Activated gamma-delta T cell (primary cell): ENCODE data around the gene WSB2.
A peak's percentile ranks its signal among the peaks of the same experiment; 100 is the strongest.

ENCODE experiments used
- DNase-seq: peaks from one replicate; lab custom pipeline; 2025; lab: John Stamatoyannopoulos, UW

Gene WSB2

DNA sequence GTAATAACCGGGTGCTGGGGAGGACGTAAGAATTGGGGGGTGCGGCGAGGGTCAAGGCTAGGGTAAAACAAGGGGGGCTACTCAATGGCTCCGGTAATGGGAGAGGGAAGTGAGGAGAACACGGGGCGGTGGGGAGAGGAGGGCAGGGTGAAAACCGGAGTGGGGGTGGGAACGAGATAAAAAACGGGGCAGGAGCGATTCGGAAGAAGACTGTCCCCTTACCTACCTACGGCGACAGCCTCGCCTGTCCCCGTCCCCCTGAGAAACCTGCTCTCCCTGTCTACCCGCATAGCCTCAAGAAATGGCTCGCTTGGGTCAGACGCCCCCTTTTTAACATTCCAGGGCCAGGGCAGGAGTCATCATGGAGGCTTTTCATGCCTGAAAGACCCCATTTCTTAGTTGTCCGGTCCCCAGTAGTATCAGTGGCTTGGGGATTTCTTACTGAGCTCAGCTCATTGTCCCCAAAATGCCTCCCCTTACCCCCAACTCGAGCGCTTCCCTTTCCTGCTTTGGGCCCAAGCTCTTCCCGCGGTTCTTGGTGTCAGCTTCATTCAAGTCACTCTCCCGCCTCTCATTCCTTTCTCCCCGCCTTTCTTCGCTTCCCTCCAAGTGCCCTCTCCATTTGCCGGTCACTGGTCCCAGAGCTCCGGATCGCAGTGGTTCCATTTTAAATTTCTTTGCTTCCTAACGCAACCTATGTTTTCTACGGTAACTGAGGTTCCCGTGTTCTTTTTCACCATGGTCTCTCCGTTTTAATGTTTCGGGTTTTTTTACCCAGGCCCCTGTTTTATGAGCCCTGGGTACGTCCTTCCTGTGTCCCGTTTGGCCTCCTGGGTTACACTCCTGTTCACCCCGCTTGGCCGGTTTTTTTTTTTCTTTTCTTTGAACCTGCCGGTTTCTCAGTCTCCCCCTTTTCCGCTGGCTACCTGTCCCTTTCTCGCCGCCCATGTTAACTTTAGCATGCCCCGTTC, 1.2 kb upstream of the WSB2 start:
- no peak for DNase-seq

DNA sequence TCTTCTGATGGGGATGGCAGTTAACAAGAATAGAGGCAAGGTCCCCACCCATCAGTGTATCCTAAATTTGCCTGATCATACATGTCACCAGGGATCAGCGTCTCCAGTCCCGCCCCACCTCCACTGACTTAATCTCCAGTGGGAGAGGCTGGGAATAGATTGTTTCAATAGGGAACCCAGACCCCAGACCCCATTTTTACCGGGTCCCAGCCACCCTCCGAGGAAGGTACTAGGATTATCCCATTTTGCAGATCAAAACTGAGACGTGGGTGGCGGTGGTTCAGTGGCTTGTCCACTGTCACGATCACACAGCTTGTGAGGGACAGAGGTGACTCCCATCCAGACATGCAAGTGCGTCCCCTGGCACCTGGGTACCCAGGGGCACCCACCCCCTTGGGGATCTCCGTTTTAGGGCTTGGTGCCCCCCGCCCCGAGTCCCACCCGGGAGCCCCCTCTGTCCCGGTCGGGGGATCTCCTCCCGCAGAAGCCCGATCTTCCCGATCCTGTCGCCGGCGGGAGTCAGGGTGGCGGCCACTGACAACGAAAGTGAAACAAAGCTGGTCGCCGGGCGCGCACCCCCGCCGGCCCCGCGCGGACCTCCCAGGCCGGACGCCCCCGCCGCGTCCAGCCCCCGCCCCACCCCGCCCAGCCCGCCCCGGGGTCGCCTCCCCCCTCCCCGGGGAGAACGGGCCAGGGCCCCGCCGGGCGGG, 523 bp downstream of the WSB2 start:
- peak; percentile 32 for DNase-seq

DNA sequence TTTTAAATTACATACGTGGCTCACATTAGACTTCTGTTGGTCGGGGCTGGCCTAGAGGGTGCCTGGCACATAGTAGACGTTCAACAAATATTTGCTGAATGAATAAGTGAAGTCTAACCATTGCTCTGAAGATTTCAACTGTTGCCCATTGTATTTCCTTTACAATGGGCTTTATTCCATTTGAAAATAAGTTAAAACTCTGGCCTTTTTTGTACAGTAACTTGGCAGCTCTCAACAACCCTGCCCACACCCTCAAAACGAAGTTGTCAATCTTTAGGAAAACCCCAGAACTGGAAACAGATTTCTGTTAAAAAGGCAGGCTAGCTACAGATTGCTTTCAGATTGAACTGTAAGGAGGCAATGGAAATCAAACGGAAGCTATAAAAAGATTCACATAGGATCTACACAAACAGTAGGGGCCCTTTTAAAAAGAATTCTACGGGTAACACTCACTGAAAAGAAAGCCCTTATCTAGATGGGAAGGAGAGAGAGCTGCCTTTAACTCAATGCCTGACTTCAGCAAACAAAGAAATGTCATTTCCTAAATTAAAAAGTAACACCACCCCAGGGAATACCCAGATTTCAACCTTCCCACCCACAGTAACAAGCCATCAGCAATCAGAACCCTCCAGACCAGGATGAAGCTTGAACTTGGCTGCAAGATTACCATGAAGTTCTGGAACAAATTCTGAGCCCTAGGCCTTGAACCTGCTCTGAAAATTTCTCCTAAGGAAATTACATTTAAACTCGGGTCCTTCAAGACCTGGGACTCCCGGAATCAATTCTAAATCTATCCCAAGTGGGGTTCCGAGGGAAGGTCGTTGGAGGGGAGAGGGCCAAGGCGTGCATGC, 1.4 kb downstream of the WSB2 start:
- DNase-seq: no peak

GRCh38 chr12:118058881-118059280, 2.1 kb downstream of the WSB2 start:
- no peak for DNase-seq

DNA sequence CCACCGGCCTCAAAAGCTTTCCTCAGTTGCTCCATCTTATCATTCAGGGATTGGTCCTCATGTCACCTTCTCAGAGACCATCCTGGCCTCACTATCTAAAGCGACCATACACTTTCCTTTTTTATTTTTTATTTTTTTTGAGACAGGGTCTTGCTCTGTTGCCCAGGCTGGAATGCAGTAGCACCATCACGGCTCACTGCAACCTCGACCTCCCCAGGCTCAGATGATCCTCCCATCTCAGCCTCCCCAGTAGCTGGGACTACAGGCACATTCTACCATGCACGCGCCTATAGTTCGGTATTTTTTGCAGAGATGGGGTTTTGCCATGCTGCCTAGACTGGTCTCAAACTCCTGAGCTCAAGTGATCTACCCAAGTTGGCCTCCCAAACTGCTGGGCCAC, 2.8 kb downstream of the WSB2 start:
- DNase-seq: no peak

GRCh38 chr12:118055865-118056773, 4.9 kb downstream of the WSB2 start:
- no peak for DNase-seq

- DNase-seq: no peak
Observed at GRCh38 chr12:118055144-118055557, 5.8 kb downstream of the WSB2 start.

DNA sequence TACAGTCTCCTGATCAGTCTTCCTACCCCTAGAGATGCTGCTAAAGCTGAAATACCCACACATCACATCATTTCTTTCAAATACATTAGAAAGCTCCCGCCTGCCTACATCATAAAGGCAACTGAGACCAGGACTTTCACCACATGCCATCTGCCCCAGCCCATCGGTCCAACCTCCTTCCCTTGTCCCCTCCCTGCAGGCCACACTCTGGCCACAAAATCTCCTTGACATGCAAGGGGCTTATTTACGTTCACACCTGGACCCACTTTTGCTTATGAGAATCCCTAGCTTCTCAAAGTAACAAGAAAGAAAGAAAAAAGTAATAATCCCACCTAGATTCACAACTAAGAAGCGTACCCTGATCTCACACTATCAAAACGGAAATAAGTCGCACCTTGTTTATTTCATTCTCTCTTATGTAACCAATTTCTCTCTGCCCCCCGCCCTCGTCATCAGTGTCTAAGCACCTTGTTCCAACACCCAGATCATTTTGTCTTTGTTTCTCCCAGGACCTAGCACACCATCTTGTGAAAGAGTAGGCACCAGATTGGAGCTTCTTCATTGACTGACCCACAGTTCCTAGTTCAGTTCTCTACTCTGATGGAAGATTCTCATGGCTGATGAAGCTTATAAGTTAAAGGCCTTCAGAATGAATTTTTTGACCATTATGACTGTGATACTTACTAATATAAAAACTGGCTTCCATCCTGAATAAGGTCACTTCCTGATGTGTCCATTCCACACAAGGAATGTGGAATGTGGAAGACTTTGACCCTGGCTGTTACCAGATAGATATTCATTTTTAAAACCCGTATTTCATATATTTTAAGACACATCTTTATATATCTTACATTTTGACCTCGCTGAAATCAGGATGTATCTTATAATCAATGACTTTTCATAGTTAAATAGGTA, 7.7 kb downstream of the WSB2 start:
- no peak for DNase-seq

DNA sequence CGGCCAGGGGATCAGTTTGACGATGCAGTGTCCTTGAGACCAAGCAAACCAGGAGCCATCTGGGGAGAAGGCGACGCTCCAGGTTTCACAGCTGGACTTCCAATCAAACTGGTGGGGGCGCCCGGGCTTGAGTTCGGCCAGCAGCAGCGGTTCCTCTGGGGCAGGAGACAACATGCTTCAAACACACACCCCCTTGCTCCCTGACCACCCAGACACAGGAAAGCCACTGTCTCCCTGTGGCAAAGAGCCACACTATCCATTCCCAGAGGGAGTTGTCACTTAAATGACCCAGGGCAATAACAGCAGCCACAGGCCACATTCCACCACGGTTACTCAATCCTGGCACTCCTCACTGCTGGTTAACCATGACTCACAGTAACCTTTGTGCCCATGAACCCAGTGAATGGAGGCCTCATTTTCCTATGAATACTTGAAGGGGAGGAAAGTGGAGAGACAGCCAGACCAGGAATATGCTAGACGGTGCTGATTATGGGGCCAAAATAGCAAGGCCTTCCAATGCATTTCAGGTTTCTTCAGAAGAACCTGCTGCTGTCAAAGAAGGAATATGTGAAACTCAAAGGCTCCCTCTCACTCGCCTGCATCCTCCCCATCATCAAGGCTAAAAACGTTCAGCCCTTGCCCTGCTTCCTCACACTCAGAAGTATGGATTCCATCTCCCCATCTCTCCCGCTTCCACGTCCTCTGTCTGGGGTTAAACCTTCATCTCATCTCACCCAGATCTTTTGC, 8.5 kb downstream of the WSB2 start:
- no peak for DNase-seq

DNA sequence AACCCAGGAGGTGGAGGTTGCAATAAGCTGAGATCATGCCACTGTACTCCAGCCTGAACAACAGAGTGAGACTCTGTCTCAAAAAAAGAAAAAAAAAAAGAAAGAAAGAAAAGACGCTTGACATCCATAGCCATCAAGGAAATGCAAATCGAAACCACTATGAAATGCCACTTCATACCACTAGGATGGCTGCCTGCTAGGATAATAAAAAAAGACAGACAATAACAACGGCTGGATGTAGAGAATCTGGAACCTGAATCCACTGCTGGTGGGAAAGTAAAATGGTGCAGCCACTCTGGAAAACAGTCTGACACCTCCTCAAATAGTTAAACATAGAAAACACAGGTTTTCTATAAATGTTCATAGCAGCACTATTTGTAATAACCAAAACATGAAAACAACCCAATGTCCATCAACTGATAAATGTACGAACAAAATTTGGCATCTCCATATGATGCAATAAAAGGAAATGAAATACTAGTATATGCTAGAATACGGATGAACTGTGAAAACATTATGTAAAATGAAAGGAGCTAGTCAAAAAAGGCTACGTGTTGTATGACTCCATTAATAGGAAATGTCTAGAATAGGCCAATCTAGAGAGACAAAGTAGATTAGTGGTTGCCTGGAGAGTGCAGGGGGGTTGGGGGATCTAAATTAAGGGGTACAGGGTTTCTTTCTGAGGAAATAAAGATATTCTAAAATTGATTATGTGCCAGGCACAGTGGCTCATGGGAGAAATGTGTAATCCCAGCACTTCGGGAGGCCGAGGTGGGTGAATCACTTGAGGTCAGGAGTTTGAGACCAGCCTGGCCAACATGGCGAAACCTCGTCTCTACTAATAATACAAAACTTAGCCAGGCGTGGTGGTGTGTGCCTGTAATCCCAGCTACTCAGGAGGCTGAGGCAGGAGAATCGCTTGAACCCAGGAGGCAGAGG, 9.7 kb downstream of the WSB2 start:
- no peak for DNase-seq

DNA sequence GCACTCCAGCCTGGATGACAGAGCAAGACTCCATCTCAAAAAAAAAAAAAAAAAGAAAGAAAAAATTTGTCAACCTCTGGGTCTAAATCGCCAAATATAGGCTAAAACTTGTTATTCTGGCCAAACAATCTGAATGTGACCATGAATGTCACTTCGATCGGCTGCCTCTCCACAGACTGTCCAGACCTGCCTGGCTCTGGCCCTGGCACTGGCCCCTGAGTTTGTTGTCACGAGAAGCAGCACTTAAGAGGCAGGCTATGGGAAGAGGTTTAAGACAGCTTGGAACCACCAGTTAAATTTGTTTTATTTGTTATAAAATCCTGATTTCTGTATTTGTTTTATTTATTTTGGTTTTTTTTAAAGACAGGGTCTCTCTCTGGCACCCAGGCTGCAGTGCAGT, 14.5 kb downstream of the WSB2 start:
- DNase-seq: no peak

GRCh38 chr12:118044577-118044976, 16.4 kb downstream of the WSB2 start:
- DNase-seq: no peak

DNA sequence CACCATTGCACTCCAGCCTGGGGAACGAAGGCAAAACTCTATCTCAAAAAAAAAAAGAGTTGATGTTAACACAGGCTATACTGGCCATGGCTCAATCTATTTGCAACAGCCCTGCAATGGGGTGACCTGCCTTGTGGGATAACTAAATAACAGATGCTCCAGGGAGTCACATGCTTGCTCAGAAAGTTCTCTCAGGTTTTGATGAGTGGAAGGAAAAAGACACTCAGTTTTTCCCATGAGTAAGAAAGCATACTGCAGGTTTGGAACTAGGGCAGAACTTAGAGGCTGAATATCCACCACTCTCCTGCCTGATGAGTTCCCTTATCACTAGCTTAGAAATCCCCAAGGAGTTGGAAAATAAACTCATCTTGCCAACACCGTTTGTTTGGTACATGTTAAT, 16.9 kb downstream of the WSB2 start:
- DNase-seq: no peak

GRCh38 chr12:118042091-118042490, 18.9 kb downstream of the WSB2 start:
- no peak for DNase-seq

DNA sequence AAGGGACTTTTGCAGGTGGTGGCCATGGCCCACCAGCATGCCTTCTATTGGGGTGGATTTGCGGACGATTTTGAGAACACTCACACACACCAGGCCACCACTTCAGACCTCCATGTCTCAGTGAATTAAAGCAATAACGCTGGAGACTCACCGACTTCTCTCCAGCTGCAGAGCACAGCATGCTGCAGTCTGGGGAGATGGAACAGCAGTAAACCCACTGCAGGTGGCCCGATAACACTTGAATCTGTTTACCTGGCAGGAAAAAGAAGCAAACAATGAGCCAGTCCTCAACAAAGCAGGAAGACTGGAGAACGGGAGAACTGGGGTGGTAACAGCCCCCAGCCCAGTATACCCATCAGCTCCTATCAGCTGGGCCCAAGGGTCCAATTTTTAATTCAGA, 22.8 kb downstream of the WSB2 start:
- DNase-seq: no peak

DNA sequence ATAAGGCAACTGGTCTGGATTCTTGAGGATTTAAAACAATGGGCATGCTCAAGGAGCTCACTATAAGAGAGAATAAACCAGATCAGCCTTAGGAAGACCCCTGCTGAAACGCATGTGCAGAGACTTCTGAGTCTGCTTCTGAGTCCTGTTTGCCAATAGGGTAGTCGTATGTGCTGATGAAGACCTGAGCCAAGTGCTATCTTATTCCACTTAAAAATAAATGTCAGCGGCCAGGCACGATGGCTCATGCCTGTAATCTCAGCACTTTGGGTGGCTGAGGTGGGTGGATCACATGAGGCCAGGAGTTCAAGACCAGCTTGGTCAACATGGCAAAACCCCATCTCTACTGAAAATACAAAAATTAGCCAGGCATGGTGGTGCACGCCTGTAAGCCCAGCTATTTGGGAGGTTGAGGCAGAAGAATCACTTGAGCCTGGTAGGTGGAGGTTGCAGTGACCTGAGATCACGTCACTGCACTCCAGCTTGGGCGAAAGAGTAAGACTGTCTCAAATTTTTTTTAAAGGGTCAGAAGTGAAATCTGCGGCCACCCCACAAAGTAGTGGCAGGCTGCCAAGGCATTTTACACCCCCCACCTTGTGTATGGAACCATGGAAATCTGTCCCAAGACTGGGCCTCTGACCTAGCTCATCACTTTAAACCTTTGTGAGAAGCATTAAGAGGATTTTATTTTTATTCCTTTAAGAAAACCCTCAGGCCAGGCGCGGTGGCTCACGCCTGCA, 24.1 kb downstream of the WSB2 start:
- DNase-seq: no peak
